ENCODE measurements around the gene GAB1. TPM values are rescaled to one million over a fixed set of nuclear protein-coding genes. Genes with fewer than 3 reads are reported as not detected.

GAB1 gene
- total RNA-seq, 1 experiment from 2014 or later: 3.8 TPM

DNA sequence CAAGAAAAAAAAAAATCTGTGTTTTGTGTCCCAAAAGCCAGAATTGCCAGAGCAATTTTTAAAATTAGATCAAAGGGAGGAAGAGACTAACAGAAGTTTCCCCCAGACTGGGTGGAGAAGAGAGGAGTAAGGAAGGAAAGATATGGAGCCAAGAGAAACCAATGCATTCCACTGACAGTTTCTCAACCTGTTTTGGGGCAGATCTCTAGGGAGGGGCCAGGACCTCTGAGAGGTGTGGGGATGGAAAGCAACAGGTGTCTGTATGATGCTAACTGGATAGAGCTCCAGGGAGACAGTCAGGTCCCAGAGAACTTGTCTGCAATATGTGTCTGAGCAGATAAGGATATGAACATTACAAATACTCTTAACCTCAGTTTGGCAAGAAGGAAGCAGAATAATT, 22.7 kb upstream of the GAB1 start:
- Histone ChIP-seq H3K27me3 (ENCODE audit: insufficient read depth, low read length) (no peaks in the 10 kb centered on the region), H3K9ac (ENCODE audit: low read length) (no peak overlapping the region), H3K4me1 (ENCODE audit: control insufficient read depth in 1 of 2, insufficient read depth in 2 of 2, low read length in 2 of 2) (no peaks in the 10 kb centered on the region), H3K4me2 (ENCODE audit: low read length) (no peak overlapping the region), H4K20me1 (ENCODE audit: insufficient read depth) (no peaks in the 10 kb centered on the region), H3K9me3 (ENCODE audit: control insufficient read depth in 1 of 2, insufficient read depth in 1 of 2, low read depth in 1 of 2, low read length in 2 of 2) (no peaks in the 10 kb centered on the region), H3K36me3 (ENCODE audit: control insufficient read depth in 1 of 2, insufficient read depth in 2 of 2, low read length in 2 of 2) (no peaks in the 10 kb centered on the region), H3K4me3 (replicated peaks in 1 of 2; ENCODE audit: low read depth in 1 of 2, low read length in 2 of 2) (no peak overlapping the region), H3K79me2 (ENCODE audit: insufficient read depth, low read length) (no peaks in the 10 kb centered on the region), H3K9me2 (ENCODE audit: insufficient read depth) (no peaks in the 10 kb centered on the region), H2AFZ (ENCODE audit: low read depth, low read length, poor library complexity, severe bottlenecking) (no peak overlapping the region), H3K27ac (ENCODE audit: low read depth, low read length) (no peak overlapping the region)
- ATAC-seq (no peak), DNase-seq (ENCODE audit: low read depth, low spot score) (no peak)
- POLR2A ChIA-PET: no interaction called here
- intact Hi-C loops (cut with micrococcal nuclease): no loop called here
- RAD21 ChIA-PET (ENCODE audit: low non-redundant PET in 1 of 2, low total read pairs in 2 of 2, uncharacterized antibody in 2 of 2, unreplicated experiment in 2 of 2): no interaction called here
- CTCF ChIA-PET: no interaction called here
- TF ChIP-seq EZH2phosphoT487 (IDR thresholded peaks at IDR 0.05; ENCODE audit: borderline replicate concordance): no peak
- TF ChIP-seq, protein P1, sequence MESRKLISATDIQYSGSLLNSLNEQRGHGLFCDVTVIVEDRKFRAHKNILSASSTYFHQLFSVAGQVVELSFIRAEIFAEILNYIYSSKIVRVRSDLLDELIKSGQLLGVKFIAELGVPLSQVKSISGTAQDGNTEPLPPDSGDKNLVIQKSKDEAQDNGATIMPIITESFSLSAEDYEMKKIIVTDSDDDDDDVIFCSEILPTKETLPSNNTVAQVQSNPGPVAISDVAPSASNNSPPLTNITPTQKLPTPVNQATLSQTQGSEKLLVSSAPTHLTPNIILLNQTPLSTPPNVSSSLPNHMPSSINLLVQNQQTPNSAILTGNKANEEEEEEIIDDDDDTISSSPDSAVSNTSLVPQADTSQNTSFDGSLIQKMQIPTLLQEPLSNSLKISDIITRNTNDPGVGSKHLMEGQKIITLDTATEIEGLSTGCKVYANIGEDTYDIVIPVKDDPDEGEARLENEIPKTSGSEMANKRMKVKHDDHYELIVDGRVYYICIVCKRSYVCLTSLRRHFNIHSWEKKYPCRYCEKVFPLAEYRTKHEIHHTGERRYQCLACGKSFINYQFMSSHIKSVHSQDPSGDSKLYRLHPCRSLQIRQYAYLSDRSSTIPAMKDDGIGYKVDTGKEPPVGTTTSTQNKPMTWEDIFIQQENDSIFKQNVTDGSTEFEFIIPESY (IDR thresholded peaks at IDR 0.05; ENCODE audit: extremely low read depth, insufficient replicate concordance, low read length): no peak
- TF ChIP-seq SIN3A (IDR thresholded peaks at IDR 0.05; ENCODE audit: low read depth): no peak
- TF ChIP-seq CBX3 (IDR thresholded peaks at IDR 0.05; ENCODE audit: low read depth): no peak
- TF ChIP-seq POLR2AphosphoS5 (IDR thresholded peaks at IDR 0.05; ENCODE audit: low read depth, low read length): no peak
- TF ChIP-seq, protein P2, sequence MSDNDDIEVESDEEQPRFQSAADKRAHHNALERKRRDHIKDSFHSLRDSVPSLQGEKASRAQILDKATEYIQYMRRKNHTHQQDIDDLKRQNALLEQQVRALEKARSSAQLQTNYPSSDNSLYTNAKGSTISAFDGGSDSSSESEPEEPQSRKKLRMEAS (IDR thresholded peaks at IDR 0.05): no peak
- TF ChIP-seq SP1 (IDR thresholded peaks at IDR 0.05; ENCODE audit: low read depth): no peak
- TF ChIP-seq EZH2 (IDR thresholded peaks at IDR 0.05): no peak
- no peak for TF ChIP-seq TCF7L2 (IDR thresholded peaks at IDR 0.05; ENCODE audit: borderline replicate concordance, extremely low read depth, insufficient read depth, insufficient read length)
- no peak for TF ChIP-seq EGR1 (IDR thresholded peaks at IDR 0.05; ENCODE audit: low read depth)
- no peak for TF ChIP-seq POLR2A (IDR thresholded peaks at IDR 0.05; ENCODE audit: borderline replicate concordance, extremely low read depth, insufficient read depth, insufficient read length)
- no peak for TF ChIP-seq RAD21 (IDR thresholded peaks at IDR 0.05; ENCODE audit: low read depth)
- TF ChIP-seq, protein P3, sequence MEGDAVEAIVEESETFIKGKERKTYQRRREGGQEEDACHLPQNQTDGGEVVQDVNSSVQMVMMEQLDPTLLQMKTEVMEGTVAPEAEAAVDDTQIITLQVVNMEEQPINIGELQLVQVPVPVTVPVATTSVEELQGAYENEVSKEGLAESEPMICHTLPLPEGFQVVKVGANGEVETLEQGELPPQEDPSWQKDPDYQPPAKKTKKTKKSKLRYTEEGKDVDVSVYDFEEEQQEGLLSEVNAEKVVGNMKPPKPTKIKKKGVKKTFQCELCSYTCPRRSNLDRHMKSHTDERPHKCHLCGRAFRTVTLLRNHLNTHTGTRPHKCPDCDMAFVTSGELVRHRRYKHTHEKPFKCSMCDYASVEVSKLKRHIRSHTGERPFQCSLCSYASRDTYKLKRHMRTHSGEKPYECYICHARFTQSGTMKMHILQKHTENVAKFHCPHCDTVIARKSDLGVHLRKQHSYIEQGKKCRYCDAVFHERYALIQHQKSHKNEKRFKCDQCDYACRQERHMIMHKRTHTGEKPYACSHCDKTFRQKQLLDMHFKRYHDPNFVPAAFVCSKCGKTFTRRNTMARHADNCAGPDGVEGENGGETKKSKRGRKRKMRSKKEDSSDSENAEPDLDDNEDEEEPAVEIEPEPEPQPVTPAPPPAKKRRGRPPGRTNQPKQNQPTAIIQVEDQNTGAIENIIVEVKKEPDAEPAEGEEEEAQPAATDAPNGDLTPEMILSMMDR (IDR thresholded peaks at IDR 0.05 in 2 of 3, conservative IDR thresholded peaks at IDR 0.05 in 1 of 3; ENCODE audit: borderline replicate concordance in 1 of 3, insufficient read depth in 1 of 3, low read depth in 2 of 3, low read length in 2 of 3): no peak
- TF ChIP-seq SRF (IDR thresholded peaks at IDR 0.05; ENCODE audit: low read depth): no peak
- TF ChIP-seq ELF1 (IDR thresholded peaks at IDR 0.05; ENCODE audit: borderline replicate concordance, low read depth): no peak
- no peak for TF ChIP-seq ZNF274 (IDR thresholded peaks at IDR 0.05; ENCODE audit: low read depth, low read length)
- TF ChIP-seq YY1 (IDR thresholded peaks at IDR 0.05; ENCODE audit: extremely low read depth, insufficient replicate concordance, low read depth, low read length): no peak
- TF ChIP-seq, protein P4, sequence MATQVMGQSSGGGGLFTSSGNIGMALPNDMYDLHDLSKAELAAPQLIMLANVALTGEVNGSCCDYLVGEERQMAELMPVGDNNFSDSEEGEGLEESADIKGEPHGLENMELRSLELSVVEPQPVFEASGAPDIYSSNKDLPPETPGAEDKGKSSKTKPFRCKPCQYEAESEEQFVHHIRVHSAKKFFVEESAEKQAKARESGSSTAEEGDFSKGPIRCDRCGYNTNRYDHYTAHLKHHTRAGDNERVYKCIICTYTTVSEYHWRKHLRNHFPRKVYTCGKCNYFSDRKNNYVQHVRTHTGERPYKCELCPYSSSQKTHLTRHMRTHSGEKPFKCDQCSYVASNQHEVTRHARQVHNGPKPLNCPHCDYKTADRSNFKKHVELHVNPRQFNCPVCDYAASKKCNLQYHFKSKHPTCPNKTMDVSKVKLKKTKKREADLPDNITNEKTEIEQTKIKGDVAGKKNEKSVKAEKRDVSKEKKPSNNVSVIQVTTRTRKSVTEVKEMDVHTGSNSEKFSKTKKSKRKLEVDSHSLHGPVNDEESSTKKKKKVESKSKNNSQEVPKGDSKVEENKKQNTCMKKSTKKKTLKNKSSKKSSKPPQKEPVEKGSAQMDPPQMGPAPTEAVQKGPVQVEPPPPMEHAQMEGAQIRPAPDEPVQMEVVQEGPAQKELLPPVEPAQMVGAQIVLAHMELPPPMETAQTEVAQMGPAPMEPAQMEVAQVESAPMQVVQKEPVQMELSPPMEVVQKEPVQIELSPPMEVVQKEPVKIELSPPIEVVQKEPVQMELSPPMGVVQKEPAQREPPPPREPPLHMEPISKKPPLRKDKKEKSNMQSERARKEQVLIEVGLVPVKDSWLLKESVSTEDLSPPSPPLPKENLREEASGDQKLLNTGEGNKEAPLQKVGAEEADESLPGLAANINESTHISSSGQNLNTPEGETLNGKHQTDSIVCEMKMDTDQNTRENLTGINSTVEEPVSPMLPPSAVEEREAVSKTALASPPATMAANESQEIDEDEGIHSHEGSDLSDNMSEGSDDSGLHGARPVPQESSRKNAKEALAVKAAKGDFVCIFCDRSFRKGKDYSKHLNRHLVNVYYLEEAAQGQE (IDR thresholded peaks at IDR 0.05; ENCODE audit: low read depth): no peak
- TF ChIP-seq FOSL1 (IDR thresholded peaks at IDR 0.05; ENCODE audit: low read depth): no peak
- no peak for TF ChIP-seq ZFX (IDR thresholded peaks at IDR 0.05)
- BruUV-seq (replicated peaks): no TSS peak

Measured in HCT116 (cell line).